OCI-LY1 (cell line): ENCODE measurements around the gene FBXO5.

Source experiments
- H2AFZ ChIP-seq: fragments of 200-600 bp; sonication (generic), shearing (Covaris generic); 2 replicates; pipeline ENCODE4 v1.6.0; 2014; ENCODE audit warnings: antibody characterized with exemption, mild to moderate bottlenecking, low read length
- H3F3A ChIP-seq: fragments of 200-600 bp; sonication (generic), shearing (Covaris generic); 2 replicates; pipeline ENCODE4 v1.6.0; 2014; ENCODE audit warnings: mild to moderate bottlenecking, antibody characterized with exemption, low read length, moderate library complexity; ENCODE audit not compliant: insufficient read depth
- H3K27ac ChIP-seq: fragments of 200-600 bp; sonication (generic); 2 replicates; pipeline ENCODE4 v1.5.1; 2014; ENCODE audit warnings: low read length, mixed run types, mild to moderate bottlenecking, low read depth; ENCODE audit not compliant: poor library complexity, severe bottlenecking
- H3K27me3 ChIP-seq: fragments of 200-600 bp; sonication (generic); 2 replicates; pipeline ENCODE4 v1.6.0; 2014; ENCODE audit warnings: antibody characterized with exemption, mild to moderate bottlenecking, low read length, moderate library complexity; ENCODE audit not compliant: insufficient read depth
- H3K36me3 ChIP-seq: fragments of 200-600 bp; sonication (generic); 2 replicates; pipeline ENCODE4 v1.6.1; 2014; ENCODE audit warnings: mild to moderate bottlenecking, antibody characterized with exemption, low read length, moderate library complexity, mixed read lengths; ENCODE audit not compliant: insufficient read depth
- H3K4me1 ChIP-seq: fragments of 200-600 bp; sonication (generic); 2 replicates; pipeline ENCODE4 v1.5.1; 2014; ENCODE audit warnings: mild to moderate bottlenecking, low read length, moderate library complexity; ENCODE audit not compliant: insufficient read depth, severe bottlenecking
- H3K4me2 ChIP-seq: fragments of 200-600 bp; sonication (generic), shearing (Covaris generic); 2 replicates; pipeline ENCODE4 v1.6.1; 2014; ENCODE audit warnings: low read length
- H3K4me3 ChIP-seq: fragments of 200-600 bp; sonication (generic); 2 replicates; pipeline ENCODE4 v1.5.1; 2014; ENCODE audit warnings: low read length, low read depth, mild to moderate bottlenecking, mixed read lengths; ENCODE audit not compliant: poor library complexity, severe bottlenecking
- H3K79me2 ChIP-seq: fragments of 200-600 bp; shearing (Covaris generic); 2 replicates; pipeline ENCODE4 v1.6.1; 2016; ENCODE audit warnings: mixed run types, low read length, mixed read lengths; ENCODE audit not compliant: insufficient read depth
- H3K9ac ChIP-seq: fragments of 200-600 bp; sonication (generic), shearing (Covaris generic); 2 replicates; pipeline ENCODE4 v1.6.1; 2014; ENCODE audit warnings: mild to moderate bottlenecking, low read length, mixed read lengths
- H3K9me2 ChIP-seq: fragments of 200-600 bp; sonication (generic), shearing (Covaris generic); 2 replicates; pipeline ENCODE4 v1.6.1; 2014; ENCODE audit warnings: low read depth, mild to moderate bottlenecking, low read length, mixed read lengths
- H3K9me3 ChIP-seq: fragments of 200-600 bp; shearing (Covaris generic); 2 replicates; pipeline ENCODE4 v1.6.1; 2014; ENCODE audit warnings: low read length, mixed read lengths
- H4K20me1 ChIP-seq: fragments of 200-600 bp; sonication (generic), shearing (Covaris generic); 2 replicates; pipeline ENCODE4 v1.6.0; 2016; ENCODE audit warnings: mild to moderate bottlenecking, low read length; ENCODE audit not compliant: insufficient read depth
- CTCF ChIP-seq: fragments of 200-600 bp; sonication (generic), shearing (Covaris generic); IDR thresholded peaks from 2 replicates; pipeline ENCODE4 v1.5.1; 2017; ENCODE audit warnings: mild to moderate bottlenecking, antibody characterized with exemption, low read length, moderate library complexity, mixed read lengths
- EZH2 ChIP-seq: fragments of 200-600 bp; sonication (generic), shearing (Covaris generic); IDR thresholded peaks from 2 replicates; pipeline ENCODE4 v1.8.0; 2017; ENCODE audit warnings: borderline replicate concordance, mixed run types, mild to moderate bottlenecking, antibody characterized with exemption, low read length, moderate library complexity, mixed read lengths

The FBXO5 gene

GRCh38 chr6:152978058-152978457, 4.8 kb downstream of the FBXO5 start:
- Histone ChIP-seq H4K20me1 (0 out of 2 replicates have a peak, but pooled peaks cover 6% of the 10 kb centered on the region), H3F3A (no peaks in the 10 kb centered on the region), H3K4me2 (no peak overlapping the region), H3K79me2 (peaks cover 92% of the 10 kb centered on the region), H3K9ac (no peak overlapping the region), H3K27me3 (no peaks in the 10 kb centered on the region), H3K9me2 (no peaks in the 10 kb centered on the region), H3K27ac (no peak overlapping the region), H3K36me3 (peaks cover 87% of the 10 kb centered on the region), H3K9me3 (no peaks in the 10 kb centered on the region), H3K4me3 (no peak overlapping the region), H2AFZ (no peak overlapping the region), H3K4me1 (peaks cover 42% of the 10 kb centered on the region)
- TF ChIP-seq CTCF (no peak), EZH2 (no peak)

DNA sequence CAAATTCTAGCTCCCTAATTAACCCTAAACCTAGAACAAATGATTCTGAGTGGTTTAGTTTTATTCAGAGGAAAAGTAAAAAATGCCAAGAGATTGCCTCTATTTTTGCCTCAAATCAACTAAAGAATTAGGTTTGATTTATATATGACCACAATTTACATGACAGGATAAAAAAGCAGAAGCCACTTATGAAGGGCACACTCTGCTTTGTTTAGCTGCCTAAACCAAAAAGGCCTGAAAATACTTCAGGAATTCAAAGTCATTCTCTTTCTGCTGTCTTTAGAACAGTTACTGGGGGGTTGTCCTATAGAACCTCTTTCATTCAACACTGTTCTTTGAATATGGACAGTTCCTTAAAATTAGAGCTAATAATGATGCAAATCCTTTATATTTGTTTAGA, 5.3 kb downstream of the FBXO5 start:
- Histone ChIP-seq H3K4me2 (no peak overlapping the region), H3K27ac (no peak overlapping the region), H3K4me3 (no peak overlapping the region), H3K9ac (no peak overlapping the region), H3K9me2 (no peaks in the 10 kb centered on the region), H3K36me3 (peaks cover 92% of the 10 kb centered on the region), H4K20me1 (0 out of 2 replicates have a peak, but pooled peaks cover 6% of the 10 kb centered on the region), H3K27me3 (no peaks in the 10 kb centered on the region), H3K9me3 (no peaks in the 10 kb centered on the region), H3K4me1 (peaks cover 42% of the 10 kb centered on the region), H2AFZ (no peak overlapping the region), H3F3A (no peaks in the 10 kb centered on the region), H3K79me2 (peaks cover 89% of the 10 kb centered on the region)
- TF ChIP-seq EZH2: no peak
- TF ChIP-seq CTCF: no peak

DNA sequence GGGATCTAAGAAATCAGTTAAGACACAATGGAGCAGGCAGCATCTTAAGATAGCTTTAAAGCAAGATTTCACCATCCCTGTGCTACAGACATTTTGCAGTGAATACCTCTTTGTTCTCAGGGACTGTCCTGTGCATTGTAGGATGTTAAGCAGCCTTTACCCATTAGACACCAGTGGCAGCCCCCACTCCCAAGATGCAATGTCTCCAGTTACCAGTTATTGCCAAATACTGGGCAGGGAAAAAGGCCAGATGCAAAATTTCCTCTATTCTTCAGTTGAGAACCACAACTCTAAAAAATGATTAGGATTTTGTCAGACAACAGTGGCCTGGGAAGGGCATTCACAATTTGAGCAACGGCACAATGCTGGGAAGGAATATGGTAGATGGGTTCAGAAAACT, 6.1 kb downstream of the FBXO5 start:
- no peak overlapping the region for H2AFZ ChIP-seq
- H3K9ac ChIP-seq: no peak overlapping the region
- TF ChIP-seq EZH2 (no peak), CTCF (no peak)
- no peak overlapping the region; the same call in 1 of the 2 replicates for H3K4me2 ChIP-seq
- 0 out of 2 replicates have a peak, but pooled peaks cover 6% of the 10 kb centered on the region for H4K20me1 ChIP-seq
- H3F3A ChIP-seq: no peaks in the 10 kb centered on the region; the same call in 1 of the 2 replicates
- no peaks in the 10 kb centered on the region for H3K9me2 ChIP-seq
- no peaks in the 10 kb centered on the region for H3K9me3 ChIP-seq
- peaks cover 97% of the 10 kb centered on the region for H3K36me3 ChIP-seq
- no peaks in the 10 kb centered on the region for H3K27me3 ChIP-seq
- H3K4me3 ChIP-seq: no peak overlapping the region
- peaks cover 42% of the 10 kb centered on the region for H3K4me1 ChIP-seq
- peaks cover 86% of the 10 kb centered on the region for H3K79me2 ChIP-seq
- H3K27ac ChIP-seq: no peak overlapping the region
